HG02610 (cell line): ENCODE results near the gene TMEM114.

Experiments
- ATAC-seq: cut with Tn5 transposase; IDR thresholded peaks from one replicate; pipeline ENCODE4 v1.9.1; 2021; ENCODE audit warnings: mild to moderate bottlenecking, moderate library complexity; ENCODE audit not compliant: unreplicated experiment

Gene TMEM114

DNA sequence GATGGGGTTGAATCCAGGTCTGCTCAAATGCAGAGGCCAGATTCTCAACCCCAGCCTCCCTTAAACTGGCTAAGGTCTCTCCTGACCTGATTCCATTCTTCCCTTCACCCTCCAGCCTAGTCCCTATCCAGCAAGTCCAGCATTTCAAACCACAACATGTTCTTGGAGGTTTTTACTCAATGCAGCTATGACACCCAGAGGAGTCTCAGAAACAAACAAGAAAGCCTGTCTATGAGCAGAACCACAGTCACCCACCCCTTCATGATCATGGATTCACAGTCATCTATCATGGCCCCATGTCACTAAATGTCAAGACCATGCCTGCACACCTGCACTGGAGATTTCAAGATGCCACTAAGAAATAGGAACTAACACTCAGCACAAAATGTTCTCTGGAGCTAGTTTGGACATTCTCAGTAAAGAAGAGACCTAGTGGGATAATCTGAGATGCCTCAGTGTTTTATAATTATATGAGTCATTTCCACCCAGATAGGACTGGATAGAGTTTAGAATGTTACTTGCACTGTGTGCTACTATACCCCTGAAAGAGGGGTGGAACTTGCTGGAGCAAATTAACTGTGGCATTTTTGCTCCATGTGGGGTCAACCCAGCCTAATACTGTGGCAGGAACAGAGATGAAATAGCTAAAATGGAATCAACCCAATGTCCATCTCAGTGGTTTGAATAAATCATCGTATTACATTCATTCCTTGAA, 21.7 kb upstream of the TMEM114 start:
- no peak for ATAC-seq

DNA sequence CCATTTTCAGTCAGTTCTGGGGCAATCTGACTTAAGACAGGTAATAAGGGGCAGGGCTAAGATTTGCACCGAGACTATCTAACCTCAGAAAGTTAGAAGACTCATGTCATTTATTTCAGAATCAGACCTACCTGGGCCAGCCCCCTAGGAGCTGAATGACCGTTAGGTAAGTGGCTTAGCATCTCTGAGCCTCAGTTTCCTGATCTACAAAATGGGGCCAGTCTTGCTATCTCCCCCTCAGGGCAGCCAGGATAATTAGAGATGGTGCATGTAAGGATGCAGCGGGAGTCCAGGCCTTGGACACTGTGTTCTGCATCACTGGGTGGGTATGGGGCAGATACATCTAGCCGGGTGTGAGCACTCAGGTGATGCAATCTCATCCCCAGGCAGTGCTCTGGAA, 20.8 kb upstream of the TMEM114 start:
- no peak for ATAC-seq

GRCh38 chr16:8607214-8607613, 16.9 kb upstream of the TMEM114 start:
- no peak for ATAC-seq

GRCh38 chr16:8605554-8605953, 15.2 kb upstream of the TMEM114 start:
- no peak for ATAC-seq

DNA sequence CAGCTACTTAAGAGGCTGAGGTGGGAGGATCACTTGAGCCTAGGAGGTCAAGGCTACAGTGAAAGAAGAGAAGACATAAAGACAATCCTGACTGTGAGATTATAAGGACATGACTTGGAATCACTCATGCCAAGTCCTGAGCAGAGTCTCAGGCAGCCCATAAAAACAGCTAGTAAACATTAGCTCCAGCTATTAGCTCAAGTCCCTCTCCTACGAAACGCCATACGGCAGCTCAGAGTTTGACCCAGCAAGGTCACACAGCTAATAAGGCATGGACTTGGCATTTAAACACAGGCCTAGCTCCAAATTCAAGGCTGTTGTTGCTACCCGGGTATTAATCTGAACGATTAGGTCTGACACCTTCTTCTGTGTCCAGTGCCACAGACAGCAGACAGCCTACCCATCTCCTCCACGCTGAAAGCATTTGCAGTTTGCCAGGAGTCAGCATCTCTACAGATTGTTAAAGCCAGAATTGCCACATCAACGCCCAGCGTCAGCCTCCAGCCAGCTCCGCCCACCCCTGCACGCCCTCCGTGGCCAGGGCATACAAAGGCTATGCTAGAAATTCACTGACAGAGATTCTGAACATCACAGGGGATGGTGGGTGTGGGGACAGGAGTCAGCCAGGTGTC, 9.9 kb upstream of the TMEM114 start:
- no peak for ATAC-seq

DNA sequence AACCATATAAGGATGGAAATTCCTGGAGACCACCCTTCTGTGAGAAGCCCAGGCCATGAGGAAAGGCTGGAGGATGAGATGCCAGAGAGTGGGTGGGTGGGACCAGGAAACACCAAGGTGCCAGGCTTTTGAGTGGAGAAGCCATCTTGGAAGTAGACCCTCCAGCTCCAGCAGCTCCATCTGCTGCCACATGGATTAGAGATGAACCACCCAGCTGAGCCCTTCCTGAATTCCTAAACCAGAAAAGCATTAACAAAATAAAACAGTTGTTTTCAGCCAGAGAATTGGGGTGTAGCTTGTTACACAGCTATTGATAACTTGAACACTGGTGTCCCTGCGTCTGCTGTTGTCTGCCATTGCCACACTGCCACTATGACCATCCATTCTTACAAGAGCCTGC, 6.3 kb upstream of the TMEM114 start:
- no peak for ATAC-seq

GRCh38 chr16:8595783-8596182, 5.5 kb upstream of the TMEM114 start:
- no peak for ATAC-seq

DNA sequence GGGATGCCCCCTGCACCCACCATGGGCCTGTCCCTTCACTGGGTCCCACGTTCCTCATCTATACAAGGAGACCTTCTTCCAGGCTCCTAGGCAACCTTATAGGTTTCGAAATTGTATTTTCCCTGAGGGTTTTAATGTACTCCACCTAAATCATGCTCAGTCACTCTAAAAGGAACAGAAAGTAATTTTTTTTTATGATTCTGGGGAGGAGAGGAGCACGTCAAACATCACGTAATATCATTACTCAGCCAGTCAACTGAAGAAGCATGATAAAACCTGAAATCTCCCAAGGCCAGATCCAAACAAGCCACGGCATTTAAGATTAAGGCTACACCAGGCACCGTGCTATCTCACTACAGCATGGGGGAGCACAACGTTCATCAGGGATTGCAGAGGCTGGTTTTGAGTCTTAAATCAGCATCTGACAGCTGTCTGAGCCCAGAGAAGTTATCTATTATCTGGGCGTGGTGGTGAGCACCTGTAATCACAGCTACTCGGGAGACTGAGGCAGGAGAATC, 3.9 kb upstream of the TMEM114 start:
- ATAC-seq, result no peak

DNA sequence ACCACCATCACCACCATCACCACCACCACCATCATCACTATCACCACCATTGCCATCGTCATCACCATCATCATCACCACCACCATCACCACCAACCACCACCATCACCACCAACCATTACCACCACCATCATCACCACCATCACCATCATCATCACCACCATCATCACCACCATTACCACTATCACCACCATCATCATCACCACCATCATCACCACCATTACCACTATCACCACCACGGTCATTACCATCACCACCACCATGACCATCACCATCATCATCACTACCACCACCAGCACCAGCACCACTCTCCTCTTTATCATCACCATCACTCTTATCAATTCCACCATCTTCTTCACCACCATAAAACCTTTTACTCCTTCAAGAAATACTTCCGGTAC, 1.1 kb upstream of the TMEM114 start:
- ATAC-seq, result no peak

DNA sequence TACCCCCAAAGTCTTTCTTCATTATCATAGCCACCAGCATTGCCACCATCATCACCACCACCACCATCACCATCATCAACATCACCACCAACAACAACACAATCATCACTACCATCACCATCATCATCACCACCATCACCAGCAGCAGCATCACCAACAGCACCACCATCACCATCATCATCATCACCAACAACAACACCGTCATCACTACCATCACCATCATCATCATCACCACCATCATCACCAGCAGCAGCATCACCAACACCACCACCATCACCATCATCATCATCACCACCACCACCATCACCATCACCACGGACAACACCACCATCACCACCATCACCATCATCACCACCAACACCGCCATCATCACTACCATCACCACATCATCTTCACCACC, 500 bp upstream of the TMEM114 start:
- ATAC-seq, result no peak

- no peak for ATAC-seq
Observed at GRCh38 chr16:8589057-8589899, 1.0 kb downstream of the TMEM114 start.

DNA sequence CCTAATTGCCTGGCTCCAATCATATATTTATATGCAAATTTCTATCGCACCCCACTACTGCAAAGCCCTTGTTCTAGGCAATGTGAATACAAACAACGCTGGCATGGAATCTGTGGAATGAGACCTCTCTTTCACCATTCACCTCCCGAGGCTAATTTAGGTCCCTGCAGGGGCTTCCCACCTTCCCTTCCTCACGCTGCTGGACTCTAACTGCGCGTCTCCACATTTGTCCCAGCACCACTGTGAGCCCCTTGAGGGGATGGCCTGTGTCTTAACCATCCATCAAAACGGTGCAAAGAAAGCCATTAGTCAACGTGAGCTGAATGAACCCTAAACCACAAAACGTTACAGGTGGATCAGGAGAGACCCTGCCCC, 1.6 kb downstream of the TMEM114 start:
- no peak for ATAC-seq

GRCh38 chr16:8587065-8587464, 3.2 kb downstream of the TMEM114 start:
- ATAC-seq, result no peak

DNA sequence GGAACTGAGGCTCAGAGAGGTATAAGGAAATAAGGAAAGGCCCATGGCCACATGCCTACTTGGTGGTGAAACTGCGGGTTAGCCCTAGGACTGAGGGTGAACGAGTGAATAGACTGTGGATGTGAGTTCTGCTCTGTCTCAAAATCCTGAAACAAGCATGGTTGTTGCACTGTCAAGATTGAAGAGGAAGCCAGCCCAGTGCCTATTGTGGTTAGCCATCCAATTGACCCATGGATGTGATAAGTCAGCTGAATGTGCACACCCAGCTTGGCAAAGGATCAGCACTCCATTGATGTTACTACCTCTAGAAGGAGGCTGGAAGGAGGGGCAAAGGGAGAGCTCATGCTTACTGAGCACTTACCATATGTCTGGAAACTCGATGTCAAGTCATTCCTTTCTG, 4.5 kb downstream of the TMEM114 start:
- no peak for ATAC-seq

GRCh38 chr16:8585041-8585440, 5.3 kb downstream of the TMEM114 start:
- ATAC-seq, result no peak

- ATAC-seq, result no peak
Observed at GRCh38 chr16:8583732-8584131, 6.6 kb downstream of the TMEM114 start.

DNA sequence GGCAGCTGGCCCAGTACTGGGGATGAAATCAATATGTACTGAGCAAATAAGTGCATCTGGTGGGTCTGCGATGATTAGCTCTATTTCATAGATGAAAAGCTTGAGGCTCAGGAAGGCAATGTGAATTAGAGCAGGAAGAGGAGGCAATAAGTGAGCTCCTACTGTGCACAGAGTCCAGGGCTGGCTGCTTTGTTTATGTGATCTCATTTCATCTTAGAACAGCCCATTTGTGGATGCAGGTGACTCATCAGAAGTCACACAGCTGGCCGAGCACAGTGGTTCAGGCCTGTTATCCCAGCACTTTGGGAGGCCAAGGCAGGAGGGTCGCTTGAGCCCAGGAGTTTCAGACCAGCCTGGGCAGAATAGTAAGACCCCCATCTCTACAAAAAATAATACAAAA, 7.1 kb downstream of the TMEM114 start:
- no peak for ATAC-seq

DNA sequence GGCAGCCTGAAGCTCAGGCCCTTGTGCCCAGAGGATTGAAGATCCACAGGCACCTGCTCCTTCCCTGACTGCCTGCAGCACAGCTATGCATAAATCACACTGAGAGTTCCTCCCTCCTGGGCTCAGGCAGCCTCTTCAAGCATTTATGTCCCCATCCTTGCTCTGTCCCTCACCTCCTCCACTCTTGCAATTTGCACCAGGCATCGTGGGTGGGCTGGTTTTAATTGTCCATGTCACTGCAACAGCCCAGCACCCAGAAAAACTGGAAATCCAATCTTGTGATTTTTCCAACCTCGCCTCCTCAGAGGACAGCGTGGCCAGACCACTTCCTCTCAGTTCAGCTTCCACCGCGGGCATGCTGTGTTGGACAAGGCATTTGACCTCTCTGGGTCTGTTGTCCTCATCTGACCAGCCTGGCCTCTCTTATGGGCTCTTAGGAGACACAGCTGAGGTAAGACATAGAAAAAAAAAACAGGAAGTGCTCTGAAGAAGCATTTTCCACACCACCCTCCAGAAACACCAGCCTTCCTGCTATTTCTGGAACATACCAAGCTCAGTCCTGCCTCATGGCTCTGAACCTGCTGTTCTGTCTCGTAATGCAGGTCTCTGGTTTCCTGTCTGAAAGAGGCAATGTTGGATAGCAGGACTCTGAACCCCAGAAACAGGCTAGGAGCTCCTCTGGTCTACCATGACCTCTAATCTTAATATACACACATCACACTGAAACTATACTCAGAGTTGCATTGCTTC, 8.3 kb downstream of the TMEM114 start:
- no peak for ATAC-seq

GRCh38 chr16:8579559-8579958, 10.8 kb downstream of the TMEM114 start:
- no peak for ATAC-seq

DNA sequence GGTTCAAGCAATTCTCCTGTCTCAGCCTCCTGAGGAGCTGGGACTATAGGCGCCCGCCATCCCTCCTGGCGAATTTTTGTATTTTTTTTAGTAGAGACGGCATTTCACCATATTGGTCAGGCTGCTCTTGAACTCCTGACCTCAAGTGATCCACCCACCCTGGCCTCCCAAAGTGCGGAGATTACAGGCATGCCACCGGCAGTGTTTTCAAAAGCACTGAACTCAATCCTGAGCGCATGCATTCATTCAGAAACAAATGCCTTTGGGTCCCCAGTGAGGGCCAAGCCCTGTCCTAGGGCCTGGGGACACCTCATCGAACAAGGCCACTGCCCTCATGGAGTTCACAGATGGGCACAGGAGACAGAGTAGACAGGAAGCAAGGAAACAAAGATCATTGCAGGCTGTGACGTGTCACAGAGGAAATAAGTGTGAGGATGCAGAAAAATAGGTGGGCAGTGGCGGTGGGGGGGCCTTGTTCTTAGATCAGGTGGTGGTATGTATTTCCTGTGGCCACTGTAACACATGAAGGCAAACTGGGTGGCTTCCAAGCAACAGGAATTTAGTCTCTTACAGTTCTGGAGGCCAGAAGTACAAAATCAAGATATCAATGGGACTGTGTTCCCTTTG, 12.5 kb downstream of the TMEM114 start:
- ATAC-seq, result no peak
